ENCODE measurements around the gene AJAP1. TPM values are rescaled to one million over a fixed set of nuclear protein-coding genes. Genes with fewer than 3 reads are reported as not detected.

The AJAP1 gene
- total and polyA plus RNA-seq, 2 donors (not counting 1 experiment from before 2014, with no cell fraction given) = 0.01 TPM; not detected in 1

DNA sequence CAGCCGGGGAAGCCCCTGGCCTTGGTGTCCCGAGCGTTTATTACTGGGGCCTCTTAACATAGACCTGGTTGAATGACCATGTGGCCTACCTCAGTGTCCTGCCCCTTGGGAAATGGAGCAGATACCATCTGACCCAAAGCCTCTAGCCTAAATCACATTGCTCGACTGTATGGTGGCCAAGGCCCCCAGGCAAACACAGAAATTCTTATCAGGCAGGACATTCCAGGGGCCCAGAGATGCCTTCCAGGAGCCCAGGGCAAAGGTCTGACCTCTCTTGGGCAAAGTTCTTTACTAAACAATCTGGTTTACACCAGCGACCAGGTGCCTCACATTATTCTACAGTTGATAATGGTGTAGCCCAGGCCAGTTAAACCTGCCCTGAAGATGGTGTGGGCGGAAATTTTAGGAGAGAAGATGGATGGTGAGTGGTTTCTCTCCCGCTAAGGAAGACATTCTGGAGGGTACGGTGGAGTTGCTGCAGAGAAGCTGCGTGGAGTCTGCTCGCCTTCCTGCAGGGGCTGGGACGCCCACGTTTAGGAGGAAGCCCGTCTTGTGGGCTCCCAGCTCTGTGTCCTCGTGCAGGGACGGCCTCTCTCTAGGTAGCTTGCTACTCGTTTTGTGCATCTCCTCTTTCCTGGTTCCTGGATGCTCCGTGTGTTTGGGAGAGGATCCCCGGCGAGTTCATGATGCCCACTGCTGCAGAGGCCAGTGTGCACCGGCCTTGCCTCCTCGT, 21.2 kb downstream of the AJAP1 start:
- Histone ChIP-seq H3K4me3 (replicated peaks in 1 of 4; ENCODE audit: control extremely low read depth in 1 of 4, insufficient read depth in 1 of 4, low read depth in 3 of 4, low read length in 4 of 4) (no peak overlapping the region), H3K9me3 (ENCODE audit: control insufficient read depth, insufficient read depth, low read depth, low read length) (no peaks in the 10 kb centered on the region), H2AFZ (ENCODE audit: low read length) (no peak overlapping the region), H3K4me1 (ENCODE audit: control insufficient read depth, extremely low read depth, insufficient read depth, low read length) (no peaks in the 10 kb centered on the region), H3K79me2 (ENCODE audit: control insufficient read depth, insufficient read depth, low read length) (no peaks in the 10 kb centered on the region), H4K20me1 (ENCODE audit: control insufficient read depth, extremely low read depth, insufficient read depth, low read length) (no peaks in the 10 kb centered on the region), H3K27me3 (ENCODE audit: control insufficient read depth, insufficient read depth, low read length) (no peaks in the 10 kb centered on the region), H3K27ac (ENCODE audit: insufficient read depth, low read length) (no peak overlapping the region), H3K4me2 (ENCODE audit: extremely low read depth, insufficient read depth, low read length) (no peak overlapping the region), H3K9ac (ENCODE audit: insufficient read depth, low read length) (no peak overlapping the region), H3K36me3 (ENCODE audit: control insufficient read depth, insufficient read depth, low read length) (no peaks in the 10 kb centered on the region)
- TF ChIP-seq, protein P1, sequence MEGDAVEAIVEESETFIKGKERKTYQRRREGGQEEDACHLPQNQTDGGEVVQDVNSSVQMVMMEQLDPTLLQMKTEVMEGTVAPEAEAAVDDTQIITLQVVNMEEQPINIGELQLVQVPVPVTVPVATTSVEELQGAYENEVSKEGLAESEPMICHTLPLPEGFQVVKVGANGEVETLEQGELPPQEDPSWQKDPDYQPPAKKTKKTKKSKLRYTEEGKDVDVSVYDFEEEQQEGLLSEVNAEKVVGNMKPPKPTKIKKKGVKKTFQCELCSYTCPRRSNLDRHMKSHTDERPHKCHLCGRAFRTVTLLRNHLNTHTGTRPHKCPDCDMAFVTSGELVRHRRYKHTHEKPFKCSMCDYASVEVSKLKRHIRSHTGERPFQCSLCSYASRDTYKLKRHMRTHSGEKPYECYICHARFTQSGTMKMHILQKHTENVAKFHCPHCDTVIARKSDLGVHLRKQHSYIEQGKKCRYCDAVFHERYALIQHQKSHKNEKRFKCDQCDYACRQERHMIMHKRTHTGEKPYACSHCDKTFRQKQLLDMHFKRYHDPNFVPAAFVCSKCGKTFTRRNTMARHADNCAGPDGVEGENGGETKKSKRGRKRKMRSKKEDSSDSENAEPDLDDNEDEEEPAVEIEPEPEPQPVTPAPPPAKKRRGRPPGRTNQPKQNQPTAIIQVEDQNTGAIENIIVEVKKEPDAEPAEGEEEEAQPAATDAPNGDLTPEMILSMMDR (conservative IDR thresholded peaks at IDR 0.05 in 1 of 2, IDR thresholded peaks at IDR 0.05 in 1 of 2; ENCODE audit: low read depth in 1 of 2, low read length in 2 of 2) = no peak
- TF ChIP-seq EZH2 (IDR thresholded peaks at IDR 0.05; ENCODE audit: low read length, missing control alignments) = no peak
- DNase-seq (ENCODE audit: low read depth in 2 of 2) = no peak

DNA sequence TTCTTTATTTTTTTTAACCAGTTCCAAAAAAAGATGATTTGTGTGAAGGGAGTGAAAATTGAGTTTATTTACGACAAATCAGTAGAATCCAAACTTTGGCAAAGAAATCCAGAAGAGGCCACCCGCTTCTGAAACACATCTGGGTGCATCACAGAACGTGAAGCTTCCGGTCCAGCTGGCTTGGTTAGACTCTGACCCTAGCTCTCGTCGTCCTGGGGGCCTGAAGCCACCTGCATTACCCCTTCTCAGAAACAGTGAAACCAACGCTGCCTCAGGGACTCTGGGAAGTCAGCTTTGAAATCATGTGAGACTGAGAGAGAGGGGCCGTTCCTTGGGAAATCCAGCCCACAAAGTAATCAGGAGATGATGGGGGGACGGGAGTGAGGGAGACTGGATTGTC, 21.8 kb downstream of the AJAP1 start:
- H3K4me2 ChIP-seq (ENCODE audit: extremely low read depth, insufficient read depth, low read length) = no peak overlapping the region
- no peaks in the 10 kb centered on the region for H3K36me3 ChIP-seq (ENCODE audit: control insufficient read depth, insufficient read depth, low read length)
- no peaks in the 10 kb centered on the region for H3K4me1 ChIP-seq (ENCODE audit: control insufficient read depth, extremely low read depth, insufficient read depth, low read length)
- no peaks in the 10 kb centered on the region for H4K20me1 ChIP-seq (ENCODE audit: control insufficient read depth, extremely low read depth, insufficient read depth, low read length)
- no peak overlapping the region for H3K4me3 ChIP-seq (replicated peaks in 1 of 4; ENCODE audit: control extremely low read depth in 1 of 4, insufficient read depth in 1 of 4, low read depth in 3 of 4, low read length in 4 of 4)
- H3K79me2 ChIP-seq (ENCODE audit: control insufficient read depth, insufficient read depth, low read length) = no peaks in the 10 kb centered on the region
- no peak for DNase-seq (ENCODE audit: low read depth in 2 of 2)
- no peak overlapping the region for H3K9ac ChIP-seq (ENCODE audit: insufficient read depth, low read length)
- no peaks in the 10 kb centered on the region for H3K27me3 ChIP-seq (ENCODE audit: control insufficient read depth, insufficient read depth, low read length)
- H2AFZ ChIP-seq (ENCODE audit: low read length) = no peak overlapping the region
- H3K9me3 ChIP-seq (ENCODE audit: control insufficient read depth, insufficient read depth, low read depth, low read length) = no peaks in the 10 kb centered on the region
- H3K27ac ChIP-seq (ENCODE audit: insufficient read depth, low read length) = no peak overlapping the region
- no peak for TF ChIP-seq EZH2 (IDR thresholded peaks at IDR 0.05; ENCODE audit: low read length, missing control alignments)
- TF ChIP-seq, protein P1 (conservative IDR thresholded peaks at IDR 0.05 in 1 of 2, IDR thresholded peaks at IDR 0.05 in 1 of 2; ENCODE audit: low read depth in 1 of 2, low read length in 2 of 2) = no peak

DNA sequence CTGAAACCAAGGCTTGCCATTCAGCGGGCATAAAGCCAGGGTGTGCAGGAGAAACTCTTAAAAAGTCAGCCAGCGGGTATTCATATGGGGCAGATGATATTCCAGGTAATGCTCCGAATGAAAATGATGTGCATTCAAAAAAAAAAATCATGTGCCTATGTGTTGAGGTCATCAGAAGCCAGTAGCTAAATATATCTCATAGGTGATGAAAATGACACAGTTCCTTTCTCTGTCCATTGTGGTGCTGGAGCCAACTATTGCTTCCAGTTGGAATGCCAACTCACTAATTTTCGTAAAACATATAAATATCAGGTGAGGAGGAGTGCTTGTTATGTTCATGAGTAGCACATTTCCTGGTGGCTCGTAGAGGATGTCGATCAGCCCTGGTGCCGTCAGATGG, 23.2 kb downstream of the AJAP1 start:
- no peak for DNase-seq (ENCODE audit: low read depth in 2 of 2)
- no peaks in the 10 kb centered on the region for H3K9me3 ChIP-seq (ENCODE audit: control insufficient read depth, insufficient read depth, low read depth, low read length)
- no peak overlapping the region for H3K9ac ChIP-seq (ENCODE audit: insufficient read depth, low read length)
- H4K20me1 ChIP-seq (ENCODE audit: control insufficient read depth, extremely low read depth, insufficient read depth, low read length) = no peaks in the 10 kb centered on the region
- H3K4me1 ChIP-seq (ENCODE audit: control insufficient read depth, extremely low read depth, insufficient read depth, low read length) = no peaks in the 10 kb centered on the region
- H3K27ac ChIP-seq (ENCODE audit: insufficient read depth, low read length) = no peak overlapping the region
- no peak overlapping the region for H3K4me3 ChIP-seq (replicated peaks in 1 of 4; ENCODE audit: control extremely low read depth in 1 of 4, insufficient read depth in 1 of 4, low read depth in 3 of 4, low read length in 4 of 4)
- no peaks in the 10 kb centered on the region for H3K27me3 ChIP-seq (ENCODE audit: control insufficient read depth, insufficient read depth, low read length)
- TF ChIP-seq, protein P1 (conservative IDR thresholded peaks at IDR 0.05 in 1 of 2, IDR thresholded peaks at IDR 0.05 in 1 of 2; ENCODE audit: low read depth in 1 of 2, low read length in 2 of 2) = no peak
- TF ChIP-seq EZH2 (IDR thresholded peaks at IDR 0.05; ENCODE audit: low read length, missing control alignments) = no peak
- no peak overlapping the region for H3K4me2 ChIP-seq (ENCODE audit: extremely low read depth, insufficient read depth, low read length)
- H2AFZ ChIP-seq (ENCODE audit: low read length) = no peak overlapping the region
- H3K36me3 ChIP-seq (ENCODE audit: control insufficient read depth, insufficient read depth, low read length) = no peaks in the 10 kb centered on the region
- H3K79me2 ChIP-seq (ENCODE audit: control insufficient read depth, insufficient read depth, low read length) = no peaks in the 10 kb centered on the region

Measured in fibroblast of lung (primary cell).